DOHH2 (cell line): ENCODE data around the gene CAMTA1.

Experiments
- CTCF ChIP-seq: fragments of 200-600 bp; sonication (generic); IDR thresholded peaks from one replicate; pipeline ENCODE4 v1.5.1; 2014; ENCODE audit warnings: antibody characterized with exemption, mild to moderate bottlenecking, low read depth, low read length; ENCODE audit not compliant: poor library complexity, severe bottlenecking
- EZH2phosphoT487 ChIP-seq: fragments of 200-600 bp; sonication (generic); IDR thresholded peaks from 2 replicates; pipeline ENCODE4 v1.6.1; 2017; ENCODE audit warnings: borderline replicate concordance, mild to moderate bottlenecking, antibody characterized with exemption, low read length, moderate library complexity, mixed read lengths

DNA sequence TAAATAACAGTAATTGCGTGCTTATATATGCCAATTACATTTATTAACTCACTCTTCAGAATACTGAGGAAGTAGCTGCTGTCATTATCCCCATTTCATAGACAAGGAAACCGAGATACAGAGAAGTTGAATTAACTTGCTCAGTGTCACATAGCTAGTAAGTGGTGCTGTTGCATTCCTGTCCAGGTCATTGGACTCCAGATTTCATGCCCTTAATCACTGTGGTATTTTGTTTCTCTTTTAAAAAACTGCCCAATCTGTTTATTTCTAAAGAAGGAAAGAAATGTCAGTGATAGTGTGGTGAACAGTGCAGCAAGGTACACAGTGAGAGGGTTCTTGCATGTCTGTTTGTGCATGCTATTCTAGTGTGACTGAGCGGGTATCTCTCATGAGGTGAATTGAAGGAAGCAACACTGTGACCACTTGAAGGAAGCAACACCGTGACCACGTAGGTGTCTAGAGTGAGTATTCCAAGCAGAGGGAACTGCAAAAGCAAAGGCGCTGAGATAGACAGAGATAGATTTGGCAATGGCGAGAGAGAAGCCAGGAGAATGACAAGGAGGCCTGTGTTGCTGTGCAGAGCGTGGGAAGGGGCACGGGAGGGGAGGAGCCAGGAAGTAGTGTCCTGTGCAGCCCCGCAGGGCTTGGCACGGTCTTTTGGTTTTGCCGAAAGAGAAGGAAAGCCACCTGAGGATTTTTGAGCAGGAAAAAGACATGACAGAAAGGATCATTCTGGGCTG is 95.9 kb downstream of the CAMTA1 start:
- TF ChIP-seq CTCF (no peak), EZH2phosphoT487 (no peak)
